Stimulated activated CD8-positive, alpha-beta memory T cell treated with anti-CD3 and anti-CD28 coated beads, Interleukin-4, amount 100 ng/mL, for 4 hours (primary cell): Measurements from ENCODE around the gene KSR1.
"Not testable (repeated sequence)": the region's sequence is repeated elsewhere in the genome, so short reads cannot be mapped to it uniquely, and the experiment has no call there.

Experiments used
- DNase-seq, 2 donors: peaks; one replicate each; pipeline ENCODE4 v3.0.0-alpha.2; 2020; ENCODE audit warnings: low read depth in 2 of 2, low spot score in 1 of 2

KSR1 gene

GRCh38 chr17:27651411-27652345 is 195.4 kb downstream of the KSR1 start:
- peak; percentile 24 to 34 for DNase-seq

- DNase-seq: not testable (repeated sequence)
Observed at GRCh38 chr17:27653449-27653971, 197.3 kb downstream of the KSR1 start.

- no peak for DNase-seq
Observed at GRCh38 chr17:27654136-27654535, 197.9 kb downstream of the KSR1 start.

GRCh38 chr17:27654654-27655524 is 198.6 kb downstream of the KSR1 start:
- peak; percentile 7 to 37 for DNase-seq

- not testable (repeated sequence) for DNase-seq
Observed at GRCh38 chr17:27655525-27656111, 199.4 kb downstream of the KSR1 start.

- not testable (repeated sequence) for DNase-seq
Observed at GRCh38 chr17:27656620-27657019, 200.4 kb downstream of the KSR1 start.

- no peak for DNase-seq
Observed at GRCh38 chr17:27657620-27658019, 201.4 kb downstream of the KSR1 start.

GRCh38 chr17:27659683-27660082 is 203.4 kb downstream of the KSR1 start:
- DNase-seq: no peak

GRCh38 chr17:27660436-27660835 is 204.2 kb downstream of the KSR1 start:
- DNase-seq: no peak

GRCh38 chr17:27663936-27664605 is 207.8 kb downstream of the KSR1 start:
- no peak for DNase-seq

GRCh38 chr17:27664606-27664965 is 208.3 kb downstream of the KSR1 start:
- DNase-seq: no peak

- no peak for DNase-seq
Observed at GRCh38 chr17:27665549-27665948, 209.3 kb downstream of the KSR1 start.

- not testable (repeated sequence) for DNase-seq
Observed at GRCh38 chr17:27666270-27666669, 210.0 kb downstream of the KSR1 start.

- DNase-seq: no peak
Observed at GRCh38 chr17:27666831-27667560, 210.7 kb downstream of the KSR1 start.

GRCh38 chr17:27667656-27668487 is 211.6 kb downstream of the KSR1 start:
- no peak for DNase-seq

GRCh38 chr17:27668488-27668823 is 212.2 kb downstream of the KSR1 start:
- DNase-seq: no peak

- DNase-seq: no peak
Observed at GRCh38 chr17:27669136-27669535, 212.9 kb downstream of the KSR1 start.

GRCh38 chr17:27669850-27670249 is 213.6 kb downstream of the KSR1 start:
- DNase-seq: no peak
